ENCODE measurements around the gene ZSCAN25.
"Not testable (repeated sequence)": the region's sequence is repeated elsewhere in the genome, so short reads cannot be mapped to it uniquely, and the experiment has no call there.

Gene ZSCAN25

GRCh38 chr7:99645590-99645989, 28.8 kb downstream of the ZSCAN25 start:
- no peak for DNase-seq (ENCODE audit: low spot score)

GRCh38 chr7:99648843-99649242, 32.1 kb downstream of the ZSCAN25 start:
- DNase-seq (ENCODE audit: low spot score) = no peak

GRCh38 chr7:99651290-99651689, 34.5 kb downstream of the ZSCAN25 start:
- DNase-seq (ENCODE audit: low spot score) = no peak

- no peak for DNase-seq (ENCODE audit: low spot score)
These were observed 35.9 kb downstream of the ZSCAN25 start for GRCh38 chr7:99652671-99653070.

GRCh38 chr7:99653269-99653668, 36.5 kb downstream of the ZSCAN25 start:
- DNase-seq (ENCODE audit: low spot score) = not testable (repeated sequence)

GRCh38 chr7:99653754-99654153, 37.0 kb downstream of the ZSCAN25 start:
- no peak for DNase-seq (ENCODE audit: low spot score)

GRCh38 chr7:99654626-99655025, 37.9 kb downstream of the ZSCAN25 start:
- not testable (repeated sequence) for DNase-seq (ENCODE audit: low spot score)

GRCh38 chr7:99657879-99658278, 41.1 kb downstream of the ZSCAN25 start:
- DNase-seq (ENCODE audit: low spot score) = not testable (repeated sequence)

GRCh38 chr7:99665312-99666012, 48.7 kb downstream of the ZSCAN25 start:
- no peak for DNase-seq (ENCODE audit: low spot score)

GRCh38 chr7:99666013-99666395, 49.3 kb downstream of the ZSCAN25 start:
- DNase-seq (ENCODE audit: low spot score) = no peak

- no peak for DNase-seq (ENCODE audit: low spot score)
These were observed 50.4 kb downstream of the ZSCAN25 start for GRCh38 chr7:99667179-99667578.

GRCh38 chr7:99668541-99668940, 51.8 kb downstream of the ZSCAN25 start:
- no peak for DNase-seq (ENCODE audit: low spot score)

GRCh38 chr7:99669782-99670181, 53.0 kb downstream of the ZSCAN25 start:
- no peak for DNase-seq (ENCODE audit: low spot score)

- DNase-seq (ENCODE audit: low spot score) = no peak
These were observed 55.8 kb downstream of the ZSCAN25 start for GRCh38 chr7:99672573-99672972.

GRCh38 chr7:99674995-99675742, 58.4 kb downstream of the ZSCAN25 start:
- DNase-seq (ENCODE audit: low spot score) = no peak

- DNase-seq (ENCODE audit: low spot score) = no peak
These were observed 60.4 kb downstream of the ZSCAN25 start for GRCh38 chr7:99677013-99677647.

GRCh38 chr7:99677648-99678045, 60.9 kb downstream of the ZSCAN25 start:
- DNase-seq (ENCODE audit: low spot score) = no peak

- DNase-seq (ENCODE audit: low spot score) = no peak
These were observed 62.3 kb downstream of the ZSCAN25 start for GRCh38 chr7:99679032-99679399.

GRCh38 chr7:99679400-99680191, 62.9 kb downstream of the ZSCAN25 start, which contains the start of gene CYP3A5:
CYP3A5 (minus strand) TSS chr7:99679996; CDS start chr7:99679896, 100 bp downstream.
- peak; percentile 6 for DNase-seq (ENCODE audit: low spot score)
